Fibroblast of lung (primary cell): Measurements from ENCODE around the gene ANXA6. TPM values are rescaled to one million over a fixed set of nuclear protein-coding genes. Genes with fewer than 3 reads are reported as not detected.
"Not testable (repeated sequence)": the region's sequence is repeated elsewhere in the genome, so short reads cannot be mapped to it uniquely, and the experiment has no call there.

Experiments
- DNase-seq, 2 donors: peaks; one replicate each; pipeline versions ENCODE4 v3.0.0 to v3.0.0-alpha.2; 2010; ENCODE audit warnings: low read depth in 2 of 2
- H2AFZ ChIP-seq: 2 replicates; pipeline ENCODE4 v1.5.1; 2012; ENCODE audit warnings: low read length, control low read depth, inconsistent platforms
- H3K27ac ChIP-seq: 2 replicates; pipeline ENCODE4 v1.5.1; 2011; ENCODE audit warnings: low read length, control low read depth; ENCODE audit not compliant: insufficient read depth
- H3K27me3 ChIP-seq: 2 replicates; pipeline ENCODE4 v1.5.1; 2011; ENCODE audit warnings: mild to moderate bottlenecking, low read length; ENCODE audit not compliant: control insufficient read depth, insufficient read depth
- H3K36me3 ChIP-seq: 2 replicates; pipeline ENCODE4 v1.5.1; 2011; ENCODE audit warnings: low read length; ENCODE audit not compliant: control insufficient read depth, insufficient read depth
- H3K4me1 ChIP-seq: 2 replicates; pipeline ENCODE4 v1.5.1; 2011; ENCODE audit warnings: low read length; ENCODE audit not compliant: control insufficient read depth, insufficient read depth; ENCODE audit errors: extremely low read depth
- H3K4me2 ChIP-seq: 2 replicates; pipeline ENCODE4 v1.5.1; 2011; ENCODE audit warnings: low read length, control low read depth; ENCODE audit not compliant: insufficient read depth; ENCODE audit errors: extremely low read depth
- H3K4me3 ChIP-seq, 4 experiments: fragments of 200-600 bp in 1 of 4; sonication (generic) in 1 of 4; replicated peaks in 1 of 4; 2 replicates each; pipeline ENCODE4 v1.5.1; 2011 to 2016; ENCODE audit warnings: low read length in 4 of 4, low read depth in 3 of 4, mild to moderate bottlenecking in 3 of 4, control low read depth in 2 of 4, inconsistent platforms in 1 of 4, mixed read lengths in 1 of 4; ENCODE audit not compliant: insufficient read depth in 1 of 4; ENCODE audit errors: control extremely low read depth in 1 of 4
- H3K79me2 ChIP-seq: 2 replicates; pipeline ENCODE4 v1.5.1; 2012; ENCODE audit warnings: mild to moderate bottlenecking, low read length, inconsistent platforms; ENCODE audit not compliant: control insufficient read depth, insufficient read depth
- H3K9ac ChIP-seq: 2 replicates; pipeline ENCODE4 v1.5.1; 2011; ENCODE audit warnings: mild to moderate bottlenecking, low read length, control low read depth; ENCODE audit not compliant: insufficient read depth
- H3K9me3 ChIP-seq: 2 replicates; pipeline ENCODE4 v1.5.1; 2012; ENCODE audit warnings: low read depth, low read length; ENCODE audit not compliant: control insufficient read depth, insufficient read depth
- H4K20me1 ChIP-seq: 2 replicates; pipeline ENCODE4 v1.5.1; 2011; ENCODE audit warnings: low read length; ENCODE audit not compliant: control insufficient read depth, insufficient read depth; ENCODE audit errors: extremely low read depth
- EZH2 ChIP-seq: IDR thresholded peaks from 2 replicates; pipeline ENCODE4 v1.5.1; 2012; ENCODE audit warnings: low read length, control low read depth, mild to moderate bottlenecking; ENCODE audit errors: missing control alignments
- polyA plus RNA-seq, 2 donors: library from polyadenylated mRNA; depleted of rRNA in 1 of 2; stranded (reverse) in 1 of 2; unstranded in 1 of 2; fragments of >200 nt; gene quantifications; 2 replicates each; pipeline ENCODE4 v1.2.1, GENCODE V29; 2011 to 2012; ENCODE audit warnings: missing spikeins in 1 of 2
- total RNA-seq: library from RNA; depleted of rRNA; stranded (reverse); fragments of >200 nt; gene quantifications from 2 replicates; pipeline ENCODE4 v1.2.1, GENCODE V29; 2014
- TF ChIP-seq, protein P1 (sequence below), 2 donors: IDR thresholded peaks in 1 of 2; conservative IDR thresholded peaks in 1 of 2; 1 replicate in 1 of 2; 2 replicates in 1 of 2; pipeline ENCODE4 v1.5.1; 2011 to 2012; ENCODE audit warnings: low read length in 2 of 2, control low read depth in 1 of 2, inconsistent platforms in 1 of 2, low read depth in 1 of 2, mild to moderate bottlenecking in 1 of 2

ANXA6 gene
- total and polyA plus RNA-seq, 2 donors (not counting 1 experiment from before 2014, with no cell fraction given), result 591 to 615 TPM

DNA sequence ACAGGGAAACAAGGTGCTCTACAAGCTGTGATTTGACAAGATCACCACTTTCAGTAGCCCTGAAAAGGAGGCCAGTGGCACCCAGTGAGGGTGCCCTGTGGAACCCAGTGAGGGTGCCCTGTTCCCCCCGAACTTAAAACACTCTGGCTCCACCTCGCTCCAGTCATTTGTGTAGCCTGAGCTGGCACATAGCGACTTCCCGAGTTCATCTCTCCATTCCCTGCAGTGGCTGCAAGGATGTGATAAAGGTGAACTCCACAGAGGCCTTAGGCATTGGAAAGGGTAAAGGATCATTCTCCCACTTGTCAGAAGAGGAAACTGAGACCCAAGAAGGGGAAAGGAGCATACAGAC, 21.9 kb upstream of the ANXA6 start:
- DNase-seq, result no peak
- TF ChIP-seq EZH2, result no peak
- TF ChIP-seq, protein P1, sequence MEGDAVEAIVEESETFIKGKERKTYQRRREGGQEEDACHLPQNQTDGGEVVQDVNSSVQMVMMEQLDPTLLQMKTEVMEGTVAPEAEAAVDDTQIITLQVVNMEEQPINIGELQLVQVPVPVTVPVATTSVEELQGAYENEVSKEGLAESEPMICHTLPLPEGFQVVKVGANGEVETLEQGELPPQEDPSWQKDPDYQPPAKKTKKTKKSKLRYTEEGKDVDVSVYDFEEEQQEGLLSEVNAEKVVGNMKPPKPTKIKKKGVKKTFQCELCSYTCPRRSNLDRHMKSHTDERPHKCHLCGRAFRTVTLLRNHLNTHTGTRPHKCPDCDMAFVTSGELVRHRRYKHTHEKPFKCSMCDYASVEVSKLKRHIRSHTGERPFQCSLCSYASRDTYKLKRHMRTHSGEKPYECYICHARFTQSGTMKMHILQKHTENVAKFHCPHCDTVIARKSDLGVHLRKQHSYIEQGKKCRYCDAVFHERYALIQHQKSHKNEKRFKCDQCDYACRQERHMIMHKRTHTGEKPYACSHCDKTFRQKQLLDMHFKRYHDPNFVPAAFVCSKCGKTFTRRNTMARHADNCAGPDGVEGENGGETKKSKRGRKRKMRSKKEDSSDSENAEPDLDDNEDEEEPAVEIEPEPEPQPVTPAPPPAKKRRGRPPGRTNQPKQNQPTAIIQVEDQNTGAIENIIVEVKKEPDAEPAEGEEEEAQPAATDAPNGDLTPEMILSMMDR (conservative IDR thresholded peaks at IDR 0.05 in 1 of 2, IDR thresholded peaks at IDR 0.05 in 1 of 2; ENCODE audit: low read depth in 1 of 2, low read length in 2 of 2), result no peak
- peaks cover 3% of the 10 kb centered on the region for H3K27me3 ChIP-seq
- no peak overlapping the region for H3K4me3 ChIP-seq
- H3K36me3 ChIP-seq, result no peaks in the 10 kb centered on the region
- no peak overlapping the region for H3K4me2 ChIP-seq
- H2AFZ ChIP-seq, result no peak overlapping the region
- H3K27ac ChIP-seq, result no peak overlapping the region
- H3K9me3 ChIP-seq, result no peaks in the 10 kb centered on the region
- H3K9ac ChIP-seq, result no peak overlapping the region
- H3K4me1 ChIP-seq, result no peaks in the 10 kb centered on the region
- H4K20me1 ChIP-seq, result no peaks in the 10 kb centered on the region
- H3K79me2 ChIP-seq, result no peaks in the 10 kb centered on the region

DNA sequence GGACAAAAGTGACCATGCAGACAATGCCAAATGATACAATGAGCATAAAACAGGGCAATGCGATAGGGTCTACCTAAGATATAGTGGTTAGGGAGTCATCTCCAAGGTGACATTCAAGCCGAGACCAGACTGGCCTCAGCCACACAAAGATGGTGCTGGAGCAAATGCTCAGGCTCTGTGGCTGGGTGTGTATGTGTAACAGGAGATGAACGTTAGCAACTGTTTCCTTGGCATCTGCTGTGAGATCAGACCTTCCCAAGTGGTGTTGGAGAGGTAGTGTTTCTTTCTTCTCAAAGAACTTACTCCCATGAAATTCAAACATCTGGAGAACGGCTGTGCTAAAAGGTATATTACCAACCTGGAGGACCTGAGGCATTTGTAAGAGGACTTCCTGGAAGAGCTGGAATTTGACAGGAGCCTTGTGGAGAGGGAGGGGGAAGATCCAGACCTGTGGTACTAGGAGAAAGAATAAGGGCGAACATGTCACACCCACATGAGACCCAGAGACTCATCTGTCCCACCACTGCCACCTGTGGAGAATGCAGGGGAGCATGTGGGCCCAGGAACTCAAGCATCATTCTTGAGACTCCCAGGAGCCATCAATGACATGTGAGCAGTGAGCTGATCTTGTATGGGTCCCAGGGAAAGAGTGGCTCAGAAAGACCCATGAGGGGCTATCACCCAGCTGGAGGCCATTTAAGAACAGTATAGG, 21.4 kb upstream of the ANXA6 start:
- DNase-seq, result no peak

DNA sequence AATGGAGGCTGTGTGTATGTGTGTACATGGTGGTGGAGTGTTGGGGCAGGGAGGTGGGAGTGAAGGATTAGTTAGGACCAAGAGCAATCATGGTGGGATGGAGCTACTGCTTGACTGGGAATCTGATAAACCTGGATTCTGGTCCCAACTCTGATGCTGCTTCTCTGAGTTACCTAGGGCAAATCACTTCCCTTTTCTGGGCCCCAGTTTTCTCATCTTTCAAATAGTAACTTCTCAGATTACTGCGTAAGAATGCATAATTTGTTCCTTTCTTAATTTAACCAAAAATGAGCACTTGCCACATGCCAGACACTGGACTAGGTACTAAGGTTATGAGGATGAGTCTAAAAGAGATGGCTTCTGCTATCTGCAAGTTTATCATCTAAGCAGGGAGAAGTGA, 20.8 kb upstream of the ANXA6 start:
- TF ChIP-seq, protein P1 (conservative IDR thresholded peaks at IDR 0.05 in 1 of 2, IDR thresholded peaks at IDR 0.05 in 1 of 2; ENCODE audit: low read depth in 1 of 2, low read length in 2 of 2), result no peak
- TF ChIP-seq EZH2, result no peak
- no peak overlapping the region for H3K27ac ChIP-seq
- H4K20me1 ChIP-seq, result no peaks in the 10 kb centered on the region
- H3K9ac ChIP-seq, result no peak overlapping the region
- no peak overlapping the region for H2AFZ ChIP-seq
- H3K4me2 ChIP-seq, result no peak overlapping the region
- no peaks in the 10 kb centered on the region for H3K36me3 ChIP-seq
- H3K27me3 ChIP-seq, result peaks cover 3% of the 10 kb centered on the region
- H3K79me2 ChIP-seq, result no peaks in the 10 kb centered on the region
- H3K4me1 ChIP-seq, result no peaks in the 10 kb centered on the region
- H3K9me3 ChIP-seq, result no peaks in the 10 kb centered on the region
- no peak for DNase-seq
- H3K4me3 ChIP-seq, result no peak overlapping the region

More for the DNA sequence above, 21.4 kb upstream of the ANXA6 start:
- H3K36me3 ChIP-seq, result no peaks in the 10 kb centered on the region
- no peak overlapping the region for H3K9ac ChIP-seq
- no peak overlapping the region for H3K4me2 ChIP-seq
- no peak overlapping the region for H3K27ac ChIP-seq
- no peak overlapping the region for H2AFZ ChIP-seq
- TF ChIP-seq EZH2, result no peak
- TF ChIP-seq, protein P1 (conservative IDR thresholded peaks at IDR 0.05 in 1 of 2, IDR thresholded peaks at IDR 0.05 in 1 of 2; ENCODE audit: low read depth in 1 of 2, low read length in 2 of 2), result no peak
- peaks cover 3% of the 10 kb centered on the region for H3K27me3 ChIP-seq
- H3K4me1 ChIP-seq, result no peaks in the 10 kb centered on the region
- no peaks in the 10 kb centered on the region for H3K9me3 ChIP-seq
- H3K79me2 ChIP-seq, result no peaks in the 10 kb centered on the region
- H3K4me3 ChIP-seq, result no peak overlapping the region
- H4K20me1 ChIP-seq, result no peaks in the 10 kb centered on the region

DNA sequence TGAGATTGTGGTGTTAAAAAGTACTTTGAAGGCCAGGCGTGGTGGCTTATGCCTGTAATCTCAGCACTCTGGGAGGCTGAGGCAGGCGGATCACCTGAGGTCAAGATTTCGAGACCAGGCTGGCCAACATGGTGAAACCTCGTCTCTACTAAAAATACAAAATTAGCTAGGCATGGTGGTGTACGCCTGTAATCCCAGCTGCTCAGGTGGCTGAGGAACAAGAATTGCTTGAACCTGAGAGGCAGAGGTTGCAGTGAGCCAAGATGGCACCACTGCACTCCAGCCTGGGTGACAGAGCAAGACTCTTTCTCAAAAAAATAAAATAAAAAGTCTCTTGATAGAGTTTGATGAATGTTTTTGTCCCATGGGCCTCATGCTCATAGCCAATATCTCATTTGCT, 18.7 kb upstream of the ANXA6 start:
- H4K20me1 ChIP-seq, H3K9ac ChIP-seq, H3K4me3 ChIP-seq, H3K27me3 ChIP-seq, H3K4me1 ChIP-seq, H3K4me2 ChIP-seq, H3K9me3 ChIP-seq, H3K79me2 ChIP-seq, DNase-seq, H3K27ac ChIP-seq, H3K36me3 ChIP-seq, H2AFZ ChIP-seq: not testable (repeated sequence)
